Ovary (tissue), 9 donors: Measurements from ENCODE around the gene IL36B. TPM values are rescaled to one million over a fixed set of nuclear protein-coding genes. Genes with fewer than 3 reads are reported as not detected.

Experiments
- DNase-seq, 5 donors: peaks; one replicate each; pipeline ENCODE4 v3.0.0-alpha.2; 2019 to 2020
- H3K27ac ChIP-seq, 2 donors: fragments of 200-600 bp; one replicate each; pipeline versions ENCODE4 v1.5.1 to v1.8.0; 2019 to 2022
- H3K27me3 ChIP-seq: fragments of 200-600 bp; one replicate; pipeline ENCODE4 v1.8.0; 2022
- H3K36me3 ChIP-seq: fragments of 200-600 bp; sonication (generic); one replicate; pipeline ENCODE4 v1.5.1; 2019
- H3K4me1 ChIP-seq: one replicate; pipeline ENCODE4 v1.8.1; 2013; ENCODE audit warnings: mild to moderate bottlenecking, moderate library complexity; ENCODE audit not compliant: insufficient read depth
- H3K4me3 ChIP-seq: fragments of 200-600 bp; sonication (generic); one replicate; pipeline ENCODE4 v1.5.1; 2017
- H3K9me3 ChIP-seq, 2 donors: fragments of 200-600 bp in 1 of 2; sonication (generic) in 1 of 2; one replicate each; pipeline versions ENCODE4 v1.5.1 to v1.8.1; 2013 to 2019; ENCODE audit warnings: mild to moderate bottlenecking in 1 of 2, moderate library complexity in 1 of 2
- EP300 ChIP-seq: sonication (generic); formaldehyde crosslinking; IDR thresholded peaks from one replicate; pipeline ENCODE4 v1.6.1; 2017; ENCODE audit warnings: antibody characterized with exemption
- POLR2A ChIP-seq: fragments of 450-650 bp; IDR thresholded peaks from one replicate; pipeline ENCODE4 v1.6.1; 2017; ENCODE audit warnings: antibody characterized with exemption, mild to moderate bottlenecking, moderate library complexity
- WGBS, 3 donors: extraction: QIAGEN DNeasy Blood & Tissue Kit in 1 of 3; methylation state at CpG; one replicate each; pipeline versions ENCODE4 v1.1.5 to v1.1.7; 2013 to 2017; 5-methylcytosine and 5-hydroxymethylcytosine counted together
- intact Hi-C, 4 donors: fragments of 100-400 bp; cut with DNase I; formaldehyde crosslinking; loops; one replicate each; pipeline versions ENCODE4 v1.11.0 to v1.15.1; 2022 to 2023
- polyA plus RNA-seq, 2 donors: library from polyadenylated mRNA; stranded (reverse); fragments of 200-250 nt in 1 of 2; fragments of 350-450 nt in 1 of 2; fragmentation: Illumina TruSeq in 1 of 2; extraction: RNeasy Lipid Tissue Mini Kit (QIAGEN cat#74804) in 1 of 2; gene quantifications; one replicate each; pipeline ENCODE4 v1.2.3, GENCODE V29; 2013 to 2014
- total RNA-seq, 7 donors: library from RNA; depleted of rRNA in 2 of 7; stranded (reverse); fragments of >200 nt in 2 of 7; fragmentation: NEBNext Ultra II Directional in 3 of 7; extraction: Animal tissue kit (Norgen Biotek cat#: 25700) in 3 of 7; gene quantifications; one replicate each; pipeline versions ENCODE4 v1.1.0 to v1.2.4, GENCODE V29; 2016 to 2023
- TF ChIP-seq, protein P1 (sequence below), 3 donors: fragments of 450-650 bp in 2 of 3; fragments of 200-600 bp in 1 of 3; IDR thresholded peaks; one replicate each; pipeline versions ENCODE4 v1.5.1 to v1.8.0; 2016 to 2022; ENCODE audit warnings: antibody characterized with exemption in 3 of 3, mild to moderate bottlenecking in 1 of 3
- donor health status: DM: no; HTN: no; CAD: no; lungs with moderate emphysema.
- donor health status: DM: no; HTN: no; CAD: no.
- donor health status: Bipolar disorder and iron deficiency.
- donor health status: DM: yes; HTN: yes; CAD: no.
- donor health status: DM: no; HTN: no; CAD: no.
- donor health status: DM: yes; HTN: yes; CAD: no.

Gene IL36B
- total and polyA plus RNA-seq, 9 donors = not detected

DNA sequence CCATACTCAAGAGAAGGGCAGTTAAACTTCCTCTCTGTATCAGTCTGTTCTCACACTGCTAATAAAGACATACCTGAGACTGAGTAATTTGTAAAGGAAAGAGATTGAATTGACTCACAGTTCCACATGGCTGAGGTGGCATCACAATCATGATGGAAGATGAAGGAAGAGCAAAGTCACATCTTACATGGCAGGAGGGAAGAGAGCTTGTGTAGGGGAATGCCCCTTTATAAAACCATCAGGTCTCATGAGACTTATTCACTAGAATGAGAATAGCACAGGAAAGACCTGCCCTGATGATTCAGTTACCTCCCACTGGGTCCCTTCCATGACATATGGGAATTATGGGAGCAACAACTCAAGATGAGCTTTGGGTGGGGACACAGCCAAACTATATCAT is 1.4 kb upstream of the IL36B start:
- H3K9me3 ChIP-seq = no peaks in the 10 kb centered on the region
- intact Hi-C loops = no loop called here
- no peak overlapping the region for H3K4me3 ChIP-seq
- TF ChIP-seq, protein P1, sequence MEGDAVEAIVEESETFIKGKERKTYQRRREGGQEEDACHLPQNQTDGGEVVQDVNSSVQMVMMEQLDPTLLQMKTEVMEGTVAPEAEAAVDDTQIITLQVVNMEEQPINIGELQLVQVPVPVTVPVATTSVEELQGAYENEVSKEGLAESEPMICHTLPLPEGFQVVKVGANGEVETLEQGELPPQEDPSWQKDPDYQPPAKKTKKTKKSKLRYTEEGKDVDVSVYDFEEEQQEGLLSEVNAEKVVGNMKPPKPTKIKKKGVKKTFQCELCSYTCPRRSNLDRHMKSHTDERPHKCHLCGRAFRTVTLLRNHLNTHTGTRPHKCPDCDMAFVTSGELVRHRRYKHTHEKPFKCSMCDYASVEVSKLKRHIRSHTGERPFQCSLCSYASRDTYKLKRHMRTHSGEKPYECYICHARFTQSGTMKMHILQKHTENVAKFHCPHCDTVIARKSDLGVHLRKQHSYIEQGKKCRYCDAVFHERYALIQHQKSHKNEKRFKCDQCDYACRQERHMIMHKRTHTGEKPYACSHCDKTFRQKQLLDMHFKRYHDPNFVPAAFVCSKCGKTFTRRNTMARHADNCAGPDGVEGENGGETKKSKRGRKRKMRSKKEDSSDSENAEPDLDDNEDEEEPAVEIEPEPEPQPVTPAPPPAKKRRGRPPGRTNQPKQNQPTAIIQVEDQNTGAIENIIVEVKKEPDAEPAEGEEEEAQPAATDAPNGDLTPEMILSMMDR (IDR thresholded peaks at IDR 0.05) = no peak
- TF ChIP-seq POLR2A (no peak), EP300 (no peak)
- H3K36me3 ChIP-seq = no peaks in the 10 kb centered on the region
- H3K27me3 ChIP-seq = no peaks in the 10 kb centered on the region
- no peak overlapping the region for H3K27ac ChIP-seq
- no peak for DNase-seq
- H3K4me1 ChIP-seq = no peaks in the 10 kb centered on the region

DNA sequence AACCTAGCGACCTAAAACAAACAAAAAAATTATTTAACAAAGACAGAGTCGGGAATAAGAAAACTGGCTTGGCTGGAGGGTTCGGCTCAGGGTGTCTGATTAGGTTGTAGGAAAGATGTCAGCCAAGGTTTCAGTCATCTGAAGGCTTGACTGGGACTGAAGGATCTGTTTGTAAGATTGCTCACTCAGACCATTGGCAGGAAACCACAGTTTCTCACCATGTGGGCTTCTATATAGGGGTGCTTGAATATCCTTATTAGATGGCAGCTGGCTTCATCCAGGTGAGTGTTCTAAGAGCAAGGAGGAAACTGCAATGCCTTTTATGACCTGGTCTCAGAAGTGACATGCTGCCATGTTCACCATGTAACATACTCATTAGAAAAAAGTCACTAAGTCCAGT is 999 bp upstream of the IL36B start:
- no peaks in the 10 kb centered on the region for H3K4me1 ChIP-seq
- no peak overlapping the region for H3K27ac ChIP-seq
- TF ChIP-seq POLR2A (no peak), EP300 (no peak)
- TF ChIP-seq, protein P1 (IDR thresholded peaks at IDR 0.05) = no peak
- no peak overlapping the region for H3K4me3 ChIP-seq
- no peak for DNase-seq
- H3K9me3 ChIP-seq = no peaks in the 10 kb centered on the region
- WGBS, 3 donors = 70 to 74% (median 71%) methylated on average over 3 of the region's 3 CpGs
- H3K36me3 ChIP-seq = no peaks in the 10 kb centered on the region
- intact Hi-C loops = no loop called here
- no peaks in the 10 kb centered on the region for H3K27me3 ChIP-seq

DNA sequence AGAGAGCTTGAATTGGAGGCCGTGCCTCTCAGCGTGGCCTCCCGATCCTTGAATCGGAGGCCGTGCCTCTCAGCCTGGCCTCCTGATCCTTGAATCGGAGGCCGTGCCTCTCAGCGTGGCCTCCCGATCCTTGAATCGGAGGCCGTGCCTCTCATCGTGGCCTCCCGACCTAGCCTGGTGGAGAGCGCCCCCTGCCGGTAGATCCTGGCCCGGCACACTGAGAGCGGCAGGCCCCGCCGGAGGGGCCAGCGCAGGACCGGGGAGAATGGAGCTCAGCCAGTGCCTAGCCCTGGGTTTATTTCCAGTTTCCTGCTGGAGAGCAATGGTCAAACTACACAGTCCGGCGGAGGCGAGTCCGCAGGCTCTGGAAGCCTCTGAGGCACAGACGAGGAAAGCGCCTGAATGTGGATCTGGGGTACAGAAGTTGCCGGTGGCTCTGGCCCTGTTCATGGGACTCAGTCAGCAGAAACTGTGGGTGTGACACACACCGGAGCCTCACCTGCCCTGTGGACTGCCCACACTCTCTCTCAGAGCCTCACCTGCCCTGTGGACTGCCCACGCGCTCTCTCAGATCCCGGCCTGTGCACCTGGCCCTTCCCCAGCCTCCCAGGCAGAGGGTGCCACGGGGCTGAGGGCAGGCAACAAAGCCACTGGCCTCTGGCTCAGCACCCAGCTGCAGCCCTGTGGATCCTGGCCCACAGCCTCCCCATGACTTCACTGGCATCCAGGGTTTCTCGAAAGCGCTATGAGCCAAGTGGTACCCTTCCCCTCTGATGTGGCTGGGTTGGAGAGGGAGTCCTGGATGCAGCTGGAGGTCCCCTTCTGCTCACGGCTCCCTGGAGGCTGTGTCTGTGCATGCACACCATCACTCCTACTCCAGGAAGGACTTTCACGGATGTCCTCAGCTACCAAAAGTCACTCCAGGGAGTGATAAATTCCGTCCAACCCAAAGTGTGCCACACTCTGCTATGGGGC is 1.5 kb downstream of the IL36B start:
- Histone ChIP-seq H3K27ac (no peak overlapping the region), H3K4me3 (no peak overlapping the region), H3K36me3 (no peaks in the 10 kb centered on the region), H3K4me1 (no peaks in the 10 kb centered on the region), H3K27me3 (no peaks in the 10 kb centered on the region), H3K9me3 (no peaks in the 10 kb centered on the region)
- DNase-seq = no peak
- 87 to 92% (median 90%) methylated on average over 38 of the region's 38 CpGs for WGBS, 3 donors
- TF ChIP-seq EP300 (no peak), POLR2A (no peak)
- TF ChIP-seq, protein P1 (IDR thresholded peaks at IDR 0.05) = no peak
- intact Hi-C loops = no loop called here

DNA sequence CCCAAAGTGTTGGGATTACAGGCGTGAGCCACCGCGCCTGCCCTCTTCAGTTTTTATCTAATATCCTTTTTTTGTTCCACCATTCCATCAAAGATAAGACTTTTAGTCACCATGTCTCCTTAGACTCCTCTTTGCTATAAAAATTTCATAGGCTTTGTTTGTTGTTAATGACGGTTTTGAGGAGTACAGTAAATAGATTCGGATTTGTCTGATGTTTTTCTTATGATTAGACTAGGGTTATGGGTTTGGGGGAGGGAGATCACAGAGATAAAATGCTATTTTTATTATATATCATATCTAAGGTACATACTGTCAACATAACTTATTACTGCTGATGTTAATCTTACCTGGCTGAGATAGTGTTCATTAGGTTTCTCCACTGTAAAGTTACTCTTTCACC is 6.2 kb downstream of the IL36B start:
- 77 to 82% (median 81%) methylated on average over 5 of the region's 5 CpGs for WGBS, 3 donors
- Histone ChIP-seq H3K9me3 (no peaks in the 10 kb centered on the region), H3K4me3 (no peak overlapping the region), H3K27me3 (no peaks in the 10 kb centered on the region), H3K4me1 (no peaks in the 10 kb centered on the region), H3K27ac (no peak overlapping the region), H3K36me3 (no peaks in the 10 kb centered on the region)
- intact Hi-C loops = no loop called here
- TF ChIP-seq, protein P1 (IDR thresholded peaks at IDR 0.05) = no peak
- TF ChIP-seq POLR2A (no peak), EP300 (no peak)
- no peak for DNase-seq
